Stimulated activated CD8-positive, alpha-beta memory T cell treated with anti-CD3 and anti-CD28 coated beads, Interleukin-15, amount 100 ng/mL, for 1 hour (primary cell): ENCODE measurements around the gene S100A9.

Experiments used
- DNase-seq: peaks from one replicate; pipeline ENCODE4 v3.0.0-alpha.2; 2020; ENCODE audit warnings: low read depth

S100A9 gene

GRCh38 chr1:153361480-153362109 is 3.9 kb downstream of the S100A9 start:
- no peak for DNase-seq

DNA sequence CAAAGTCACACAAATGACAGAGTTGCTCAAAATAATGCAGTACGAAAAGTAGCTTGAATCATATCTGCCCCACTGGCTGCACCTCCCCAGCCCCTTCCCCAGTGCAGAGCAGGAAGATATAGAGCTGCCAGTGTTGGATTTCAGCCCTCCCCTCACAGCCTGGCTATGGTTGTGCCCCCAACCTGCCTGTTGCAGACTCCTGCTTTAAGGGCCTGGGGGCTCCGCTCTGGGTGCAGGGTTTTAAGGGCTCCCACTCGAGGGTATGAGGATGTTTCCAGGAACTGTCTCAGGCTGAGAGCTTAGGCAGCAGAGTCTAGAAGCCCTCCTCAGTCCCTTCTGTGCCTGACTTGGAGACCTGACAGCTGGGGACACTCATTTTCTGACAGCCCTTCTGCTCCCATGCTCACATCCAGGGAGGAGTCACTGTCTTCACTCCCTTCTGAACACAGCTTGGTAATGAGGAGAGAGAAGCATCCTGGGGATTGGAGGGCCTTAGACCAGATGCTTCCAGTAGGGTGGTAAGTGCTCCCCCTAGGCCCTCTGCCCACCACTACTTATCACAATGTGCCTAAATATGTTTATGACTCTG is 4.6 kb downstream of the S100A9 start:
- no peak for DNase-seq

- no peak for DNase-seq
Measured at GRCh38 chr1:153363641-153364040, 6.0 kb downstream of the S100A9 start.

DNA sequence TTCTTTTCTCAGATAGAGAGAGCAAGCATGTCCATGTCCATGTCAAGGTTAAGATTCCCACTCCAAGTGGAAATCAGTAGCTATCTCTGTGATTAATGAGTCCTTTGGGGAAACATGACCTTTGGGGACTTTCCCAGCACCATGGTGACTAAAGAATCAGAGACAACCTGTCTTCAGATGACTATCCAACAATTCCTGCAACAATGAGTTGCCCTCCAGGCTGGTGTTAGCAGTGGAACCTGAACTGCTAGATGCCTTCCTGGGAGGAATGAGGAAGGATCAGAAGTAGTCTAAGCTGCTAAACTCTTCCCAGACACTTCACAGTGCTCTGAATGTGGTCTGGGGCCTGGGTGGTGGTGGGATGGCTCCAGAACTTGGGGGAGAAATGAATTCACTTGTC is 6.5 kb downstream of the S100A9 start:
- DNase-seq = no peak

DNA sequence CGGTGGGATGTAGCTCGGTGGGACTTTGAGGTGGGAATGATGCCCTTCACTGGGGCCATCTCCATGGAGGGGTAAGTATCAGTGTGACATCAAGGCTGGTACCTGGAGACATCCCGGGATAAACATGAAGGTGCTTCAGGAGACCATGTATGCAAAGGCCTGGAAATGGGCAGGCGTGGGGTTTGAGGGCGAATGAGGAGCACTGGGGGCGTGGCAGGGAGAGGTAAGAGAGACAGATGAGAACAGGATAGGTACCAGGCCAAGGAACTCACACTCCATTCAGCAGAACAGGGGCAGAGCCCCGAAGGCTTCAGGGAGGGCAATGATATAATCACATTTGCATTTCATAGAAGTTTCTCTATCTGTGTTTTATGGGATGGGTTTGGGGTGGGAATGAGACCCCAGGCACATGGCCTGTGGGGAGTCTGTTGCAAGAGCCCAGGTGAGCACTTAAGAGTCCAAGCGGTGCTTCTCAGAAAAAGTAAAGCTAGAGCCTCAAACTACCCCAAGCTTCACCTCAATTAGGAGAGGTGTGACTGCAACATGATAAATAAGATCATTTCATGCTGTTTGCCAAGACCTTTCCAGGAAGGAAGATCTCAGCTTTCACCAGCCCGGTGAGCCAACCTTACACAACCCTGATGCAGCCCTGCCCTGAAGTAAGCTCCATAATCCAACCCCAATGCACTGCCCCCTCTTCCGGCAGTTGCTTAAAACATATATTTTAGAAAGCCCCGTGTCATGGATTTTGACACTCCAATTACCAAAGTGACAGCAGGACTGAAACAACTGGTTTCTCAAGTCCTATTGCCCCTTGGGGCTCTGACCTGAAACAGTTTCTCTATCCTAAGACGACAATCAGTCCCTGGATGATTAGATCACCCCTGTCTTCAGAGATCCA is 7.4 kb downstream of the S100A9 start:
- DNase-seq = no peak

DNA sequence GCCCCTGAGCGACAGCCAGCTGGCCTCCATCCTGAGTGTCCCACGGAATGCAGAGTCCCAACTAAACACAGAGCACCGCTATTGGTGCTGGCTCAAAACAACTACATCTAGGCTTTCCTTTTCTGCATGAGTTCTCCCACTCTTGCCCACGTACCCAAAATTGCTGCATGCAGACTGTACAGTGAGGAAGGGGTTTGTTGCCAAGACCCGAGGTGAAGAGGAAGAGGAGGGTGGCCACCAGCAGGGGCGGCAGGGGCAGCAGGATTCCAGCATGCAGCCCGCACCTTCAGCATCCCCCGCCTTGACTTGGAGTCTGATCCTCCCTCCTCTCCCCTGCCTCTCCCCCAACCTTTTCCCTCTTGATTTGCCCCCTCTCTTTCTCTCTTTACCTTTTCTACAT is 8.0 kb downstream of the S100A9 start:
- DNase-seq = no peak

GRCh38 chr1:153366261-153366660 is 8.6 kb downstream of the S100A9 start:
- no peak for DNase-seq

- DNase-seq = no peak
Measured at GRCh38 chr1:153367090-153367489, 9.4 kb downstream of the S100A9 start.

GRCh38 chr1:153368495-153368894 is 10.8 kb downstream of the S100A9 start:
- DNase-seq = no peak

DNA sequence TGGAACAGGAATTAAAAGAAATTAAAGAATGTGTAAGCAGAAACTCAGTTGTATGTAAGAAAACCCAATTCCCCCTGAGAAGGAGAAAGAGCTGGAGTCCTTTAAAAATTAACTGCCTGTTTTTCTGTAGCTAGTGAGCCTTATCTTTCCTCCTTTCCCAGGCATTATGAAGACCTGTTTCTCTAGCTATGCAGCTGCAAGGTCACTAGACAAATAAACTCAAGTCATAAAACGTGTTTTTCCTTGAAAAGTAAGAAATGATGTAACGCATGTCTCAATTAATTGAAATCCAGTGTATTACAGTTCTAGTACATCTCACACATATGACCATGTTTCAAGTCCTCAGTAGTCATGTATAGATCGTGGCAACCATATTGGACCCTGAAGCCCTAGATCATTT is 12.5 kb downstream of the S100A9 start:
- no peak for DNase-seq

DNA sequence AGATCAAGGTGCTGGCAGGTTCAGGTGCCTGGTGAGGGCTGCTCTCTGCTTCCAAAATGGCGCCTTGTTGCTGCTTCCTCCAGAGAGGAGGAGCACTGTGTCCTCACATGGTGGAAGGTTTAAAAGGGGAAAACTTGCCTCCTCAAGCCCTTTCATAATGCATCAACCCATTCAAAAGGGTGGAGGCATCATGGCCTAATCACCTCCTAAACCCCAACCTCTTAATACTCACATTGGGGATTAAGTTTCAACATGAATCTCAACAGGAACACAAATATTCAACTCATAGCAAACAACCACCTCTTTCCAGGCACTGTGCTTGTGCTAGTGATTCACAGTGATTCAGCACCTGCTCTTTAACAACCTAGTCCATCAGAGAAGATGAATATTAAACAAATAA is 13.6 kb downstream of the S100A9 start:
- no peak for DNase-seq

DNA sequence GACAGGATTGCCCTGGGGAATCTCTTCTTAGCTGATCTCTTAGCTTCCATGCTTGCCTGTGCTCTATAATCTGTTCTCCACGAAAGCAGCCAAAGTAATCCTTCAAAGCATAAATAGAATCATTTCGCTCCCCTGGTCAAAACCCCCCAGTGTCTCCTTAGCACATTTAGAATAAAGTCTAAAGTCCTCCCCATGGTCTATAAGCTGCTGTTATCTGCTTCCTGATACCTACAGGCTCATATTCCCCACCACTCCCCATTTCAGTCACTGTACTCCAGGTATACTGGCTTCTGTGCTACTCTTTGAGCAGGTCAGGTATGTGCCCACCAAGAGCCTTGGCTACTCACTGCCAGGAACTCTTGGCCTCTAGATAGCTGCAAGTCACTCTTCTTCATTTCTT is 14.9 kb downstream of the S100A9 start:
- DNase-seq = no peak

- DNase-seq = no peak
Measured at GRCh38 chr1:153374071-153374470, 16.4 kb downstream of the S100A9 start.

GRCh38 chr1:153375511-153375910 is 17.9 kb downstream of the S100A9 start, which contains the start of gene S100A12:
S100A12 (minus strand) TSS chr1:153375621; CDS start chr1:153374592, 1,029 bp downstream.
- DNase-seq = no peak

GRCh38 chr1:153379591-153379990 is 21.9 kb downstream of the S100A9 start:
- no peak for DNase-seq

- DNase-seq = no peak
Measured at GRCh38 chr1:153380711-153381110, 23.1 kb downstream of the S100A9 start.

DNA sequence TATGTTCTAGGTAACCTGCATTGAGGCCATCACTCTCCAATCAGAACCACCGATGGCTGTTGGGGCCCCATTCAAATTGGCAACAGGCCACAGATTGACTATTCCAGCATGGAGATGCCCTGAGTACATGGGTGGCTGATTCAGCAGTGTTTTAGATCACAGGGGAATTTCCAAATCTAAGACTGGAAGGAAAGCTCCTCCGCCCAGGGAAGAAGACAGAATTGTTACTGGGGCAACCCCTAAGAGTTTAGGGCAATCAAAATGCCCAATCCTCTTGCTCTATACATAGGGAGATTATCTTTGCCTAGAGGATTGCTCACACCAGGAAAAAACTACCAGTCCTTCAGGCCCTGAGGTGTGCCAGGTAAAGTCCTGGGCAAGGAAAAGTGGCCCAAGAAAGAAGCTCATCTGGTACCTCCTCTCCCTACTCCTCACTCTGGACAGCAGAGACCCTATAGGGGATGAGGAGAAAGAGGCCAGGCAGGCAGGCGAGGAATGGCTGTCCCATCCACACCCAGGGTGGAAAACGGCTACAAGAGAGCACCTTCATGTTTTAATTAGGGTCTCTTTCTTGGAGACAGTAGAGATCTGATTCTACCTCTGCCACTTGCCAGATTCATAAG is 27.4 kb downstream of the S100A9 start:
- no peak for DNase-seq

DNA sequence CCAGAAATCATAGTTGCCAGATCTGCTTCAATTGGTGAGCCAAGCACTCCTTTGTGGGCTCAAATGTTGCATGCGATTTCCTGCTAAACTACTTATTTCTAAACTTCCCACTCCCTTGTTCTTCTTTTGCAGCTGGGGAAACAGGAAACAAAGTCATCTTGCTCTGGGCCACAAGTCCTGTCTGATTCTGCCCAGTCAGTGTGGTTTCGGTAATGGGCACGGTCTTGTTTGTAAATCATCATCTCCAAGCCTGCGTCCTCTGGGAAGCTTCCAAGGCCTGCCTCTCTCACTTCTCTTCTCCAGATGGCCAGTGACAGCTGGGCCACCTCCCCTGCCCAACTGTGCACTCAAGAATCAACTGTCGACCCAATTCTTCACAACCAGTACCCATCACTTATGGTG is 28.8 kb downstream of the S100A9 start:
- DNase-seq = no peak

- no peak for DNase-seq
Measured at GRCh38 chr1:153387001-153387400, 29.3 kb downstream of the S100A9 start.

DNA sequence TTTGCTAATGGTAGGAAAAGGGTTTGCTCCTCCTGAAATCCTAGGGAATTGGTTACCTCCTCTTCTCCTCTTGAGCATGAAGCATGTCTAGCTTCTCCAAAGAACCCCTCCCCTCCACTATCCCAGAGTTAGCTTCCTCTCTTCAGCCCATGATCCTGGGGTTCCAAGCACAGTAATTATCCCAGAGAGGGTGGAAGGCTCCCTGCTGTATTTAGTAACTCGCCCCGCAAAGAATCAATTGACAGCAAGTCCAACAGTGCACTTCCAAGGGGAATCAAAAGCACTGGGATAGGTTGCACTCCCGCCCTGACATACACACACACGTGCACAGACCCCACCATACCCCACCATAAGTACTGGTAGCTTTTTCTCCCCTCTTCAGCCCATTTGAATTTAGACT is 30.1 kb downstream of the S100A9 start:
- DNase-seq = no peak

GRCh38 chr1:153389401-153389800 is 31.7 kb downstream of the S100A9 start:
- DNase-seq = no peak

- no peak for DNase-seq
Measured at GRCh38 chr1:153389973-153390879, 32.6 kb downstream of the S100A9 start.
